Calu3 (cell line): ENCODE results near the gene STIM2. TPM values are rescaled to one million over a fixed set of nuclear protein-coding genes. Genes with fewer than 3 reads are reported as not detected.
"Not testable (repeated sequence)": the region's sequence is repeated elsewhere in the genome, so short reads cannot be mapped to it uniquely, and the experiment has no call there.

Source experiments
- Bru-seq: library from RNA; stranded (reverse); fragments of 400-500 nt; gene quantifications from one replicate; lab custom pipeline; 2021; lab: Mats Ljungman, UMichigan
- BruChase-seq, 2 experiments: library from RNA; stranded (reverse); fragments of 400-500 nt; gene quantifications; one replicate each; lab custom pipeline; 2021; lab: Mats Ljungman, UMichigan
- BruUV-seq: library from RNA; stranded (reverse); fragments of 400-500 nt; replicated peaks from 2 replicates; lab custom pipeline; 2021; lab: Mats Ljungman, UMichigan
- CTCF ChIA-PET: fragments of 300-600 bp; sonication (Branson Sonifier 250); formaldehyde crosslinking; loops from one replicate; lab custom pipeline; 2022; ENCODE audit warnings: antibody characterized with exemption; lab: Charles Lee
- DNase-seq: peaks from one replicate; pipeline ENCODE4 v3.0.0; 2022
- H3K27ac Mint-ChIP-seq: one replicate; pipeline ENCODE4 v1.8.0; 2022; ENCODE audit warnings: mixed read lengths; ENCODE audit not compliant: unreplicated experiment
- H3K27me3 Mint-ChIP-seq: one replicate; pipeline ENCODE4 v1.8.0; 2022; ENCODE audit warnings: mixed read lengths; ENCODE audit not compliant: unreplicated experiment
- H3K36me3 Mint-ChIP-seq: one replicate; pipeline ENCODE4 v1.8.0; 2022; ENCODE audit warnings: mild to moderate bottlenecking, moderate library complexity, mixed read lengths; ENCODE audit not compliant: insufficient read depth, unreplicated experiment
- H3K4me1 Mint-ChIP-seq: one replicate; pipeline ENCODE4 v1.8.0; 2022; ENCODE audit warnings: mild to moderate bottlenecking, low read depth, mixed read lengths; ENCODE audit not compliant: unreplicated experiment
- H3K4me3 Mint-ChIP-seq: one replicate; pipeline ENCODE4 v1.8.0; 2022; ENCODE audit warnings: mild to moderate bottlenecking, low read depth, moderate library complexity, mixed read lengths; ENCODE audit not compliant: unreplicated experiment
- H3K9me3 Mint-ChIP-seq: one replicate; pipeline ENCODE4 v1.8.0; 2022; ENCODE audit warnings: low read depth, mixed read lengths; ENCODE audit not compliant: unreplicated experiment
- CTCF ChIP-seq: fragments of 200-600 bp; IDR thresholded peaks from one replicate; pipeline ENCODE4 v1.8.0; 2022; ENCODE audit warnings: antibody characterized with exemption; ENCODE audit not compliant: unreplicated experiment
- intact Hi-C: fragments of 100-400 bp; cut with micrococcal nuclease; formaldehyde crosslinking; loops from one replicate; pipeline ENCODE4 v1.10.0; 2022; ENCODE audit not compliant: unreplicated experiment
- long read RNA-seq: library from polyadenylated mRNA; stranded (forward); transcript quantifications from one replicate; pipeline ENCODE4 v2.0.0, GENCODE V29; 2022
- total RNA-seq: library from RNA; stranded (reverse); gene quantifications from 2 replicates; pipeline ENCODE4 v1.2.3, GENCODE V29; 2022

The STIM2 gene
- total RNA-seq (24.2 and 31.0 TPM in 2 replicates), Bru-seq, nascent RNA (percentile 69 among the genes with signal in this experiment), BruChase-seq, experiment 1, labeled RNA remaining after a 6-hour chase (percentile 47 among the genes with signal in this experiment), BruChase-seq, experiment 2, labeled RNA remaining after a 2-hour chase (percentile 50 among the genes with signal in this experiment)
- long read RNA-seq, full-length matches to known transcripts: 6 of 19 reads
- long read RNA-seq, partial matches to known transcripts: 0 of 19 reads
- long read RNA-seq, other reads (novel, unspliced or antisense): 13 of 19 reads

DNA sequence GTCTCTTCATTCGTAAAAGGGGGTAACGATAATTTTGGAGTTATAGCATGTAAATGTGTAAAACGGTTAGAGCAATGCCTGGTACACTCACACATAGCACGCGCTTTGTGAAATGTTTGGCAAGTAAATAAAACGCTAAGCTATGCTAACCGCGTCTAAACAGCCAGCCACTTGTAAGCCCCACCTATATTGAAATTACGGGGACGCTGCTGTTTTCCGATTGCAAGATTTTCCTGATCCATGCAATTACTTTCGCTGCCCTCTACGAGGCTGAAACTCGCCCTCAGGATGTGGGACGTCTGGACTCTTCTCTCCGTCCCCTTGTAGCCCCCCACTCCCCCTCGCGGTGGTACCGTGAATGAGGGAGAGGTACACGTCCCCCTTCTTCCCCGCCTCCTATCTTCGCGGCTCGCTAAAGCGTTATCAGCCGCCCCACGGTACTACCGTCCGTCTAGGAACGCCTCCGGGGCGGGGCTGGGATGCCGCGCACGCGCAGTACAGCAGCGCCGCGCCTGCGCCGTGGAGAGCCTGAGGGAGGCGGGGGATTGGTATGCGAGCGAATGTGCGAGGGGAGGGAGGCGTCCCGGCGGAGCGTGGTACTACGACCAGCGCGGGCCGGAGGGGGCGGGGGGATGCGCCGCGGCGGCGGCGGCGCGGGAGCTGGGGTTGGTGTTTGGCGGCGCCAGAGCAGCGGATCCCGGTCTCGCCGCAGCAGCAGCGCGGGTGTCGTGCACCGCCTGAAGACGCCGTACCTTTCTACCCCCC, at the start of gene STIM2:
STIM2 (plus strand) TSS at position 685 of the 765 bp plus-strand sequence.
- TF ChIP-seq CTCF: no peak
- CTCF ChIA-PET: interaction anchor here (0.6 kb wide), 1 partner anchor 9 kb away, joined by 3 read pairs; no protein-coding TSS in a partner anchor
- no TSS peak for BruUV-seq
- peak within 1 kb of the TSS; percentile 80 for H3K27ac Mint-ChIP-seq
- H3K36me3 Mint-ChIP-seq: peaks cover 42% of the 10 kb centered on the region
- no peaks in the 10 kb centered on the region for H3K9me3 Mint-ChIP-seq
- no peaks in the 10 kb centered on the region for H3K27me3 Mint-ChIP-seq
- peak within 1 kb of the TSS; percentile 80 for H3K4me3 Mint-ChIP-seq
- intact Hi-C loops: no loop called here
- peak; percentile 96 for DNase-seq
- H3K4me1 Mint-ChIP-seq: peaks cover 21% of the 10 kb centered on the region

GRCh38 chr4:26811571-26811970, 49.1 kb upstream of the STIM2 start:
- H3K27me3 Mint-ChIP-seq, intact Hi-C loops, H3K27ac Mint-ChIP-seq, H3K4me1 Mint-ChIP-seq, H3K9me3 Mint-ChIP-seq, H3K36me3 Mint-ChIP-seq, H3K4me3 Mint-ChIP-seq, CTCF ChIA-PET, BruUV-seq, DNase-seq: not testable (repeated sequence)

DNA sequence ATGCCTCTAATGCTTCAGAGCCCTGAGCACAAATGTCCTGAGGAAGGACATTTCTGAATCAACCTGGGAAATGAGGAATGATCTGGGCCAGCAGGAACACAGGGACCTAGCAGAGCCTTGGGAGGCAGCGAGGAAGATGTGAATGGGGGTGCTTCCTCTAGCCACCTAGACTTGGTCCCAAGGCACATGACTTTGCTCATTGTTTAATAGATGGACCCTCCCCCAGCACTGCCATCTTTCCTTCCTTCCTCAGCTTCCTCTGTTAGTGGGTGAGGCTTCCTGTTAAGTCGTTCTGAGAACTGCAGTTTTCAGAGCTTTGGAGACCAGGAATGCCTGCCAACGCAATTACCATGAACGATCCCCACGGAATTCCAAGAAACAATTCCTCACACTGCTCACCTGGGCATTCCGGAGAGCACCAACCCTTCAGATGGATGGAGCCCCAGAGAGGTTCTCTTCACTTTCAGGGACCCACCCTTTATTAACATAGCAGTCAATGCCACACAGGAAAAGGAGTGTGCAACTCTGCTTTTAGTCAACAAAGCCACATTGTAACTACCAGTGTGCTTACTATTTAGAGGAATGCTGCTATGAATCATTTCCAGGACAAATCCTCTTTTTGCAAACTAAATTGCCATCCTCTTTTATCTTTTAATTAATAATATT, 48.5 kb upstream of the STIM2 start:
- Mint-ChIP-seq H3K9me3 (peaks cover 5% of the 10 kb centered on the region), H3K36me3 (no peaks in the 10 kb centered on the region), H3K27ac (no peak overlapping the region), H3K4me3 (no peak overlapping the region), H3K27me3 (no peaks in the 10 kb centered on the region), H3K4me1 (peaks cover 8% of the 10 kb centered on the region)
- CTCF ChIA-PET: no interaction called here
- intact Hi-C loops: no loop called here
- DNase-seq: no peak
- no TSS peak for BruUV-seq
- TF ChIP-seq CTCF: no peak

- no peak for DNase-seq
- intact Hi-C loops: no loop called here
- no TSS peak for BruUV-seq
- no peak for TF ChIP-seq CTCF
- Mint-ChIP-seq H3K9me3 (peaks cover 5% of the 10 kb centered on the region), H3K27me3 (no peaks in the 10 kb centered on the region), H3K4me1 (peaks cover 8% of the 10 kb centered on the region), H3K36me3 (no peaks in the 10 kb centered on the region), H3K27ac (no peak overlapping the region), H3K4me3 (no peak overlapping the region)
- CTCF ChIA-PET: no interaction called here
Measured at GRCh38 chr4:26813698-26814097, 46.9 kb upstream of the STIM2 start.
